Daoy (cell line): ENCODE results near the gene KCNQ1OT1. TPM values are rescaled to one million over a fixed set of nuclear protein-coding genes. Genes with fewer than 3 reads are reported as not detected.

Experiments used
- DNase-seq: peaks from one replicate; pipeline ENCODE4 v3.0.0-alpha.2; 2015; ENCODE audit warnings: low read depth
- total RNA-seq: library from RNA; depleted of rRNA; stranded (reverse); fragments of >200 nt; shearing (Covaris generic); gene quantifications from 2 replicates; pipeline ENCODE4 v1.2.3, GENCODE V29; 2014

KCNQ1OT1 gene
- total RNA-seq, 1 experiment from 2014 or later, result 1.1 TPM

- no peak for DNase-seq
These were observed 86.8 kb downstream of the KCNQ1OT1 start for GRCh38 chr11:2612884-2613571.

DNA sequence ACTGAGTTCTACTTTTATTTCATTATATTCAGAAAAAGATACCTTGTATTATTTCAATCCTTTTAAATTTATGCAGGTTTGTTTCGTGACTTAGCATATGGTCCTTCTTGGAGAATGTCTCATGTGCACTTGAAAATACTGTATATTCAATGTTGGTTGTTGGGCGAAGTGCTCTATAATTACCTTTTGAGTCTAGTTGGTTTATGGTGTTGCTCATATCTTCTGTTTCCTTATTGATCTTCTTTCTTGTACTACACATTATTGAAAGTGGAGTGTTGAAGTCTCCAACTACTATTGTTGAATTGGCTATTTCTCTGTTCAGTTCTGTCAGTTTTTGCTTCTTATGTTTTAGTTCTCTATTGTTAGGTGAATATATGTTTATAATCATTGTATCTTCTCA is 90.4 kb downstream of the KCNQ1OT1 start:
- no peak for DNase-seq

DNA sequence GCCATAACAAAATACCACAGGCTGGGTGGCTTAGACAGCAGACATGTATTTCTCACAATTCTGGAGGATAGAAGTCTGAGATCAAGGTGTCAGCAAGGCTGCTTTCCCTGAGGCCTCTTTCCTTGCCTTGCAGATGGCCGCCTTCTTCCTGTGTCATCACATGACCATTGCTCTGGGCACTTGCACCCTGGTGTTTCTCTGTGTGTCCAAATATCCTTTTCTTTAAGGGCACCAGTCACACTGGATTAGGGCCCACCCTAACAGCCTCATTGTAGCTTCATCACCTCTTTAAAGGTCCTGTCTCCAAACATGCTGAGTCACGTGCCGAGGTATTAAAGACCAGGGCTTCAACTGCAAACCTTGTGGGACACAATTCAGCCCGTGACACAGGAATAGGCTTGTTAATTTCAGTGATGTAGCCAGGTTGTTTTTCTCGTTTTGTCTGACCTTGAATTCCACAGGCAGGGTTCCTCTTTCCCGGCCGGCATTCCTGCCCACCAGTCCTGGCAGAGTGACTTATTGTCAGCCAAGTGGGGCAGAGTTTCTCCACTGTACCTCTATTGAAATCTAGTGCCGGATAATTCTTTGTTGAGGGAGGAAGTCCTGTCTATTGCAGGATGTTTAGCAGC is 100.1 kb downstream of the KCNQ1OT1 start:
- DNase-seq, result no peak

- DNase-seq, result no peak
These were observed 104.6 kb downstream of the KCNQ1OT1 start for GRCh38 chr11:2595204-2595603.

DNA sequence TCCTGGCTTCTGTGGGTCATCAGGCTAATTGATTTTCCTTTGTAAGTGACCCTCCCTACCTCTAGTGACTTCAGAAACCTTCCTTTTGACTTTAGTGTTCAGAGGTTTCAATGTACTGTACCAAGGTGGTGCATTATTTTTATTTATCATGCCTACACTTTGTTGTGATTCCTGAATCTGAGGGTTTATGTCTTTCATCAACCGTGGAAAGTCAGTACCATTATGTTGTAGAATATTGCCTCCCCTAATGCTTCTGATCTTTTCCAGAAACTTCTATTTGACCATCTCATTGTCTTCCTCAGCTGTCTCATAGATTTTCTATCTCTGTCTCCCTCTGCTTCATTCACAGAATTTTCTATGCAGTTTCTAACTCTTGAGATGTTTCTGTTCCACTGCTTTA is 105.5 kb downstream of the KCNQ1OT1 start:
- DNase-seq, result no peak

DNA sequence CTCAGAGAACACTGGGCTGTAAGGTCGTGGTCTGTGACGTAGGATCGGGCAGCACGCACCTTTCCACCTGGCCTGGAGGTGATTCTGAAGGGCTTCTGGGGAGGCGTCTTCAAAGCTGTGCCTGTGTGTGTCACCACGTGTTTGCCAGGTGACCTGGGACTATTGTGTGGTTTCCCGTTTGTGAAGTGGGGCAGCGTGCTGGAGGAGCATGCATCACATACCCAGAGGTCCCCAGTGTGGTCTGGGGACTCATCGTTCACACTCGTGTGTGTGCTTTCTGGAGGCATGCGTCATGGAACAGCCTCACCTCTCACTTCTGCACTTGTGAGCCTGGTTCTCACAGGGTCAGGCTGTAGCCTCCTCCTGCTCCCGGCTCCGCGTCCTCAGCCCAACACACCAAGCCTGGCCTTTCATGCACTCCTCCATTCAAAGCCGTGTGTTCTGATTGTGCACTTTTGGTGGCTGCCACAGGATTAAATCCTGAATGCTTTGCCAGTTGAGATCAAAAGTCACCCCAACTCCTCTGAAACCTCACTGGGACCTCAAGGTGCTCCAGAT is 106.3 kb downstream of the KCNQ1OT1 start:
- DNase-seq, result peak; percentile 2

DNA sequence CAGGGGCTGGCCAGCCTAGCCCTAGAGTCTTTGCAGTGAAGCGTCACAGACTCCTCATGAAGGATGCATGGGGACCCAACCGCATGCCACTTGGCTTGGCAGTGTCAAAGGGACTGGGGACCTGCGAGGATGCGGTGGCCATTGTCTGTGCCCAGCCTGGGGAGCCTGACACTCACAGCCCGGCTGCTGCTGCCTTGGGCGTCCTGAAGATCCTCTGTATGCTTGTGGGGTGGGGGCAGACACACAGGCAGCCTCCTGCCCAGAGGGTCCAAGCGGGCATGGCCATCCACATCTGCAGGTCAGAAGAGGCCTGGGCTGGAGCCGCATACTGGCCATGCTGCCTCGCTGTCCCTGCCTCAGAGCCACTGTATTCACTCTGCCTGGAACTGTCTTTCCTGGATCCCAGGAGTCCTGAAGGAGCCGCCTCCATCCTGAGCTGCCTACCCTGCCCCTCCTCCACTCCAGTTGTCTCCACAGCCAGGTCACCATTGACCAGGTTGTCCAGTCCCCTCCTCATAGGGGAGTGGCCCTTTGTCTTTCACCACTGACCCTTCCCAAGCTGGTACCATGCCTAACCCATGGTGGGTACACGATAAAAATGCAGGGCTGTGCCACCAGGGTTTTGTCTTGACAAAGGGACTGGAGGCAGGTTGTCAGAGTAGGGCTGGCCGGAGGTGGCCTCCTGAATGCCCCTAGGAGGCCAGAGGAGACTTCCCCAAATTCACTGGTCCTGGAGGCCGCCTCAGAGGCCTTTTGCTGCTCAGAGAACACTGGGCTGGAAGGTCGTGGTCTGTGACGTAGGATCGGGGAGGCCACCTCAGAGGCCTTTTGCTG is 107.0 kb downstream of the KCNQ1OT1 start:
- peak; percentile 0 for DNase-seq

GRCh38 chr11:2591805-2592204 is 108.0 kb downstream of the KCNQ1OT1 start:
- no peak for DNase-seq

DNA sequence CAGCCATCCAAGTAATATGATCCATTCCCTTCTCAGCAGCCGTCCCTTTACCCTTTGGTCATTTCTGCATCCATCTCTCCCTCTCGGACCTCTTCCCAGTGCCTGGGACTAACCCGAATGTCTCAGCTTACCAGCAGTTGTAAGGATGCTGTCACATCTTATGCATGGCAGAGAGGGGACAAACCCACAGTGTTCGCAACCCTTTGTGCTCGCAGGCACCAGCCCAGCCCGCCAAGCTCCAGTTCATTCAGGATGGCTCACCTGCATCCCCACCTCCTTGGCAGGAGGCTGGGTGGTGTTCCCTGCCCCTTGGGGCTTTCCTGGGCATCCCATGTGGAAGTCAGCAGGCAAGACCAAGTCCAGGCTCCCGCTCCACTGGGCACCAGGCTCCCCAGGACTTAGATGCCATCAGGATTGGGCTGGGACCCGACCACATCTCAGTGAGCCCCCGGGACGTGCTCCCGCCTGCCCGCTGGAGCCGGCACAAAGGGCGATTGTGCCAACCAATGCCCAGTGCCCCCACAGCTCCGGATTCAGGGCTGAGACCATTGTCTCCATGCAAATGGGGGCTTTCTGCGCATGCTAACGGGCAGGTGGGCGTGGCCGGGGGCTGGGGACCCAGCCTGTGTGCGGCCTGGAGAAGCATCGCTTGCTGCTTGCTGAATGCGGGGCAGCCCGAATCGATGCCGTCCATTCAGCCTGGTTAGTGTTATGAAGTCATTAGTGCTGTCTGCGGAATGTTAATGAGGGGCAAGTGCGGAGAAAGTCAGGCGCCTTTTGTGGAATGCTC is 108.6 kb downstream of the KCNQ1OT1 start:
- peak; percentile 3 for DNase-seq

DNA sequence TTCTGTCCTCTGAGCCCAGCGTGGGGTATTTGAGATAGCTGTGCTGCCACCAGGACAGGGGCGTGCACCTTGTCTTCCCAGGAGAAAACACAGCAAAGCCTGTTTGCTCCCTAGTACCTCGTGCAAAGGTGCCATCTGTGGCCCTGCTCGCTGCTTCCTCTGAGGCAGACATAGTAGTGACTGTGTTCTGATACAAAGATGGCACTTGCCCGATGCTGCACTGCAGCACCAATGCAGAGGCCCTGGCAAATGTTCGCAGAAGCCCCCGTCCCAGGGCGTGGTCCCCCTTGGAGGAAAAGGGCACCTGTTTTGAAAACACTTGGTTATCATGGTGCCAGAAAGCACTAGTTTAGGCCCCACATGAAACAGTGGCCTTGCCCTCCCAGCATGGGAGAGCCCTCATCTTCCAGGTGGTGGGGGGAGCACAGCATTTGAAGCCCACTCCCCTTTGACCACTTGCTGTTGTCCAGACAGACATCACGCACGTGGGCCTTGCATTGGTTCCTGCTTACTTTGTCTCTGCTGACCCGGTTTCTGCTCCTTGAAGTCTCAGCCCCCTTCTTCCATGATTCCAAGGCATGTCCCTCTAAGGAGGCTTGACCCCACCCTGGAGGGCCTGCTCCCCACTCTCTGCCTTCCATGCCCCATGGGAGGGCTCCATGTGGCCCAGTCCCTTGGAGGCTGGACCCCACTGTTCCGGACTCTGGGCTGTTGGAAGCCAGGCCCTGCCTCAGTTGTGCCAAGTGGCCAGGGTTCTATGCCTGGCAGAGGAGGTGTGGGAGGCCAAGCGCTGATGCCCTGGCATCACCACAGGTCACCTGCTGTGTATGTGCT is 109.4 kb downstream of the KCNQ1OT1 start:
- DNase-seq, result no peak

DNA sequence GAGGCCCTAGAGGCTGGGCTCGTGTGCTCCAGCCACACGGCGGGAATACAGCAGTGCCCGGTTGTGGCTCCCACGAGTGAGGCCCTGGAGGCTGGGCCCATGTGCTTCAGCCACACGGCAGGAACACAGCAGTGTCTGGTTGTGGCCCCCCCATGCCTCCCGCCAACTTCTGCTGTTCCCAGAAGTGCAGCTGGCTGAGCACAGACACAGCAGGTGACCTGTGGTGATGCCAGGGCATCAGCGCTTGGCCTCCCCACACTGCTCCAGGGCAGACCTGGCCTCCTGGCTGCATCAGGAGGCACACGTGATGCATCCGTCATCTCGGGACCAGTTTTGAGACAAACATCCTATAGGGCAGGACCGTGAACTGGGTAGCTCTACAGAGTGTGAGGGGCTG is 110.3 kb downstream of the KCNQ1OT1 start:
- DNase-seq, result peak; percentile 0

- DNase-seq, result peak; percentile 1
These were observed 110.8 kb downstream of the KCNQ1OT1 start for GRCh38 chr11:2588809-2589537.

GRCh38 chr11:2587976-2588748 is 111.6 kb downstream of the KCNQ1OT1 start:
- no peak for DNase-seq

- DNase-seq, result no peak
These were observed 112.5 kb downstream of the KCNQ1OT1 start for GRCh38 chr11:2587132-2587930.

DNA sequence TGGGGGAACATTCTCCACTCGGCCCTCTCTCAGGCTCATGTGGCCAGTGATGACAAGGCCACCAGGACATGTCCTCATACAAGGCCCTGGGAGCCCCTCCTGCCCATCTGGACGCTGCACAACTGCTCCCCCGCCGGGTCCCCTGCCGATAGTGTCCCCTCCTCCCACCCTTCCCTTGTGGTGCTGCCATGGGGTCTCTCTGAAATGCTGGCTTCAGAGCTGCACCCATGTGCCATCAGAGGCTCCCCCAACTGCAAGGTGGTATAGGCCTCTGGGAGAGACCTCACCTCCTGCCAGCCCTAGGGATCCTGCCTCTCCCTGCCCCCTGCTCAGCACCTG is 113.0 kb downstream of the KCNQ1OT1 start:
- peak; percentile 1 for DNase-seq

DNA sequence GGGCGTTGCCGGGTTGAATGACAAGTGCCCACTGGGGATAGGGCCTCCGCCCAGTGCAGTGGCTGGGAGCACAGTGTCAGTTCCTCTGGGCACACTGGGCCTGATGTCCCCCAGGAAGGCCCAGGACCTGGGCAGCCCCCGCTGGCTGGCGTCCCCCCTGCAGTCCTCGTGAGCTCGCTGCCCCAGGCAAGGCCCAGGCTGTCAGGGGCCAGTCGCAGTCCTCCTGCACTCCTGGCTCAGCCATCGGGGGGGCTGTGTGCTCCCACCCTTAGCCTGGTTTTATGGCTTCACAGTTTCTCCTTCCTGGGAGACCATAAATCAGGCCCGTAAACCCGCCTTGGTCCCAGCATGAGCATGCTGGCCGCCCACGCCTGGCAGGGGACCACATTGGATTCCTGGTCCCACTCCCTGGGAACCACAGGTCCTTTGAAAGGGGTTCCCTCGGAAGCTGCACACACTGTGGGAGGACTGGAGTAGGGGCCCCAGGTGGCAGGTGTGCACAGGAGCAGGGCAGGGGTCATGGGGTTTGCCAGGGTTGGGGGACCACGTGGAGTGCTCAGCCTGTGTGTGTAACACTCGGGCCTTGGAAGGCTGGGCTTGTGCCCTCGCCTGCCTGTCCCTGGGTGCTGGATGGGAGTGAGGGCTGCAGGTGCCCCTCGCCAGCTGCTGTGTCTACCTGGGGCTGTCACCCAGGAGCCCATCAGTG is 113.6 kb downstream of the KCNQ1OT1 start:
- peak; percentile 0 for DNase-seq

DNA sequence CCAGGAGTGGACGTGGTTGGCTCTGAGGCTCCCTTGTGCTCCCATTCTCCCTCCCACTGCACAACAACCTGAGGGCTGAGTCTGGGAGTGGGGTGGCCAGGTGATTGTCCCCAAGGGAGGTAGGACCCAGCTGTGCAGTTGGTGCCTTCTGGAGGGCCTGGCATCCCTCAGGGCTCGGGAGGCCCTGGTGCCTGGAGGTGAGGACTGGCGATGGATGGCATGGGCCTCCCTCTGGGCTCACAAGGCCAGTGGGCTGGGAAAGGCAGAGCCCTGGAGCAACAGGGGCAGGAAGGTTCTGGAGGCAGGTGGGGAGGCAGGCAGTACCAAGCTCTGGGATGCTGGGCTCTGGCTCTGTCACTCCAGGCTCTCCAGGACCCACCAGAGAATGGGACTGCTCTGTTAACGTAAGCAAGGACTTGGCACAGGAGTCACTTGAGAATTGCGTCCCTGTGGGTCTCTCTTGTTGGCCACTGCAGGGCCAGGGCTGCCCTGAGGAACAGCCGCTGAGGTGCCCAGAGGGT is 114.2 kb downstream of the KCNQ1OT1 start:
- DNase-seq, result peak; percentile 0
